SK-N-SH (cell line): ENCODE results near the gene RPL15.

ENCODE experiments used
- CTCF ChIP-seq: fragments of 200-600 bp; sonication (generic); IDR thresholded peaks from 2 replicates; pipeline ENCODE4 v1.6.1; 2017; ENCODE audit warnings: antibody characterized with exemption, mild to moderate bottlenecking, moderate library complexity
- FOXJ3 ChIP-seq: sonication (generic); formaldehyde crosslinking; IDR thresholded peaks from 2 replicates; pipeline ENCODE4 v1.5.1; 2020; ENCODE audit warnings: mild to moderate bottlenecking, missing genetic modification reagents
- FOXM1 ChIP-seq: IDR thresholded peaks from 2 replicates; pipeline ENCODE4 v1.4.0; 2012; ENCODE audit warnings: low read depth, mild to moderate bottlenecking
- JUND ChIP-seq: IDR thresholded peaks from 2 replicates; pipeline ENCODE4 v1.4.0; 2012
- NRF1 ChIP-seq: IDR thresholded peaks from 2 replicates; pipeline ENCODE4 v1.6.1; 2012; ENCODE audit warnings: low read depth, mild to moderate bottlenecking, low read length
- SIN3A ChIP-seq: IDR thresholded peaks from 2 replicates; pipeline ENCODE4 v1.6.1; 2012; ENCODE audit warnings: low read depth, mild to moderate bottlenecking, low read length, moderate library complexity, borderline replicate concordance
- TEAD4 ChIP-seq: IDR thresholded peaks from 2 replicates; pipeline ENCODE4 v1.4.0; 2012; ENCODE audit warnings: mild to moderate bottlenecking, borderline replicate concordance; ENCODE audit not compliant: insufficient read depth

GRCh38 chr3:23953523-23953922 lies 36.6 kb downstream of the RPL15 start:
- TF ChIP-seq FOXM1 = no peak
- no peak for TF ChIP-seq SIN3A
- TF ChIP-seq CTCF = no peak
- TF ChIP-seq FOXJ3 = no peak
- TF ChIP-seq JUND = no peak
- no peak for TF ChIP-seq TEAD4
- no peak for TF ChIP-seq NRF1
